ENCODE measurements around the gene TMEM170A. TPM values are rescaled to one million over a fixed set of nuclear protein-coding genes. Genes with fewer than 3 reads are reported as not detected.

The TMEM170A gene
- total RNA-seq, 1 experiment from 2014 or later: 45.6 TPM

GRCh38 chr16:75459691-75460090, 4.8 kb downstream of the TMEM170A start:
- DNase-seq (ENCODE audit: low spot score): no peak

GRCh38 chr16:75458439-75458838, 6.0 kb downstream of the TMEM170A start:
- POLR2A ChIA-PET: no interaction called here
- Mint-ChIP-seq H3K4me3 (no peak overlapping the region), H3K4me1 (peaks cover 77% of the 10 kb centered on the region), H3K27ac (peak overlapping the region; percentile 30; the same call in 1 of the 2 replicates), H3K9me3 (no peaks in the 10 kb centered on the region), H3K36me3 (peaks cover 4% of the 10 kb centered on the region), H3K27me3 (ENCODE audit: low read depth) (no peaks in the 10 kb centered on the region)
- ATAC-seq: no peak
- CTCF ChIA-PET: interaction anchor here (1.3 kb wide), 2 partner anchors 58 to 59 kb away, joined by 3 read pairs; no protein-coding TSS in a partner anchor
- no peak for TF ChIP-seq GABPB1 (CRISPR knock-in tag; IDR thresholded peaks at IDR 0.05)
- TF ChIP-seq AFF4 (CRISPR knock-in tag; IDR thresholded peaks at IDR 0.05; ENCODE audit: borderline replicate concordance): no peak
- DNase-seq (ENCODE audit: low spot score): no peak

More at GRCh38 chr16:75459691-75460090, 4.8 kb downstream of the TMEM170A start:
- POLR2A ChIA-PET: no interaction called here
- Mint-ChIP-seq H3K4me1 (peaks cover 66% of the 10 kb centered on the region), H3K4me3 (no peak overlapping the region), H3K9me3 (no peaks in the 10 kb centered on the region), H3K27ac (peak overlapping the region; percentile 94), H3K27me3 (ENCODE audit: low read depth) (no peaks in the 10 kb centered on the region), H3K36me3 (peaks cover 4% of the 10 kb centered on the region)
- TF ChIP-seq NR2C2 (CRISPR knock-in tag; IDR thresholded peaks at IDR 0.05) (no peak), ZNF232 (CRISPR knock-in tag; IDR thresholded peaks at IDR 0.05) (no peak), E2F4 (CRISPR knock-in tag; IDR thresholded peaks at IDR 0.05; ENCODE audit: borderline replicate concordance, low read depth) (no peak)
- no peak for ATAC-seq
- CTCF ChIA-PET: interaction anchor here (0.8 kb wide), 1 partner anchor 58 kb away, joined by 4 read pairs; no protein-coding TSS in a partner anchor

GRCh38 chr16:75458029-75458428, 6.5 kb downstream of the TMEM170A start:
- Mint-ChIP-seq H3K4me1 (peaks cover 77% of the 10 kb centered on the region), H3K27me3 (ENCODE audit: low read depth) (no peaks in the 10 kb centered on the region), H3K4me3 (no peak overlapping the region), H3K36me3 (peaks cover 4% of the 10 kb centered on the region), H3K9me3 (no peaks in the 10 kb centered on the region), H3K27ac (peak overlapping the region; percentile 30; the same call in 1 of the 2 replicates)
- CTCF ChIA-PET: interaction anchor here (1.3 kb wide), 2 partner anchors 59 to 60 kb away, joined by 3 read pairs; no protein-coding TSS in a partner anchor
- POLR2A ChIA-PET: no interaction called here
- TF ChIP-seq ATF2 (CRISPR knock-in tag; IDR thresholded peaks at IDR 0.05; ENCODE audit: borderline replicate concordance, low read depth) (no peak), JUN (CRISPR knock-in tag; IDR thresholded peaks at IDR 0.05) (no peak), ZNF263 (CRISPR knock-in tag; IDR thresholded peaks at IDR 0.05; ENCODE audit: low read depth) (no peak), TP53 (CRISPR knock-in tag; IDR thresholded peaks at IDR 0.05) (no peak), HMGXB4 (CRISPR knock-in tag; IDR thresholded peaks at IDR 0.05) (no peak), MLX (CRISPR knock-in tag; IDR thresholded peaks at IDR 0.05) (no peak), ERG (CRISPR knock-in tag; IDR thresholded peaks at IDR 0.05) (no peak), CTCF (IDR thresholded peaks at IDR 0.05) (no peak), NR2C2 (CRISPR knock-in tag; IDR thresholded peaks at IDR 0.05) (no peak), FOXP1 (CRISPR knock-in tag; IDR thresholded peaks at IDR 0.05; ENCODE audit: borderline replicate concordance) (no peak), FOXJ3 (CRISPR knock-in tag; IDR thresholded peaks at IDR 0.05; ENCODE audit: borderline replicate concordance) (no peak), MXD4 (CRISPR knock-in tag; IDR thresholded peaks at IDR 0.05; ENCODE audit: borderline replicate concordance) (no peak), KAT7 (CRISPR knock-in tag; IDR thresholded peaks at IDR 0.05; ENCODE audit: borderline replicate concordance) (no peak), ZBTB21 (CRISPR knock-in tag; IDR thresholded peaks at IDR 0.05; ENCODE audit: borderline replicate concordance) (no peak)
- DNase-seq (ENCODE audit: low spot score) (no peak), ATAC-seq (no peak)

Measured in WTC11 (cell line).